Skeletal muscle tissue (tissue), 4 donors: ENCODE measurements around the gene SLAIN1. TPM values are rescaled to one million over a fixed set of nuclear protein-coding genes. Genes with fewer than 3 reads are reported as not detected.

Experiments
- H3K27ac ChIP-seq: one replicate; pipeline ENCODE4 v1.7.0; 2013; ENCODE audit warnings: mild to moderate bottlenecking, low read depth, low read length, inconsistent platforms
- H3K27me3 ChIP-seq, 3 donors: one replicate each; pipeline ENCODE4 v1.7.0; 2013; ENCODE audit warnings: low read length in 3 of 3; ENCODE audit not compliant: control insufficient read depth in 3 of 3, insufficient read depth in 3 of 3
- H3K36me3 ChIP-seq, 3 donors: one replicate each; pipeline ENCODE4 v1.7.0; 2013; ENCODE audit warnings: low read length in 3 of 3; ENCODE audit not compliant: control insufficient read depth in 3 of 3, insufficient read depth in 3 of 3
- H3K4me1 ChIP-seq, 3 donors: one replicate each; pipeline ENCODE4 v1.7.0; 2013; ENCODE audit warnings: low read length in 3 of 3, mild to moderate bottlenecking in 3 of 3; ENCODE audit not compliant: control insufficient read depth in 3 of 3, insufficient read depth in 3 of 3
- H3K4me3 ChIP-seq, 3 donors: one replicate each; pipeline ENCODE4 v1.7.0; 2013; ENCODE audit warnings: low read length in 3 of 3
- H3K9ac ChIP-seq, 3 donors: one replicate each; pipeline ENCODE4 v1.7.0; 2013; ENCODE audit warnings: low read length in 3 of 3, mild to moderate bottlenecking in 3 of 3, moderate library complexity in 2 of 3, low read depth in 1 of 3
- H3K9me3 ChIP-seq, 3 donors: one replicate each; pipeline ENCODE4 v1.7.0; 2013; ENCODE audit warnings: low read length in 3 of 3; ENCODE audit not compliant: control insufficient read depth in 3 of 3
- total RNA-seq: library from RNA; depleted of rRNA; stranded (reverse); fragments of >200 nt; gene quantifications from one replicate; pipeline ENCODE4 v1.2.3, GENCODE V29; 2014
- donor health status: Osteomylitis.

The SLAIN1 gene
- total RNA-seq, 1 donor from 2014 or later: 8.4 TPM

DNA sequence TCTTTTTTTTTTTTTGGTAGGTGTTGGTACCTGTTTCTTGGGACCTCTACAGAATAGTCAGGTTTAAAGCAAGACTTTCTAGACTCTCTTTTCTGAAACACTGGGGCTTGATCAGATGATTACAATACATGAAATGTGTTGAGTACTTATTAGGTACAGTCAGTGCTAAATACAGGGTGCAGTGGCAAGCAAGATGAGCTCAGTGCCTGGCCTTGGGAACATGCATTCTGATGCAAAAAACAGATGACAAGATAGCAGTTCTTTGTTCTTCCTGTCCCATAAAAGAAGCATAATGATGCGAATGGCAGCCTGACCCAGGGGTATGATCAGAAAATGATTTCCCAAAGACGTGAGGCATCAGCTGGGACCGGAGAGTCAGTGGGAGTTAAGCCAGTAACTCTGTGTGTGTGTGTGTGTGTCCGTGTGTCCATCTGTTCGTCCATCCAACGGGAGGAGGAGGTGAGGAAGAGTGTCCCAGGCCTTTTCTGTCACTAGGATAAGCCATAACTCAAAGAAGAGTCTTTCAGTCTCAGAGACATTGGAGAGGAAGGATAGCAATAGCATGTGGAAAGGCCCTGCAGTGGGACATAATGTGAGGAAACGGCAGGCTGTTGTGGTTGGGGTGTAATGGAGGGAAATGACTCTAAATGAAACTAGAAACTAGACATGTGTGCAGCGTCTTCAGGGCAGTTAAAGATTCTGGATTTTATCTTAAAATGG, 32.2 kb downstream of the SLAIN1 start:
- Histone ChIP-seq H3K9me3 (no peaks in the 10 kb centered on the region), H3K36me3 (peaks cover 0 to 4% (median 0%) of the 10 kb centered on the region in 3 donors), H3K27me3 (no peaks in the 10 kb centered on the region), H3K4me3 (no peak overlapping the region), H3K27ac (no peak overlapping the region), H3K9ac (no peak overlapping the region), H3K4me1 (peaks cover 0 to 4% (median 0%) of the 10 kb centered on the region in 3 donors)

DNA sequence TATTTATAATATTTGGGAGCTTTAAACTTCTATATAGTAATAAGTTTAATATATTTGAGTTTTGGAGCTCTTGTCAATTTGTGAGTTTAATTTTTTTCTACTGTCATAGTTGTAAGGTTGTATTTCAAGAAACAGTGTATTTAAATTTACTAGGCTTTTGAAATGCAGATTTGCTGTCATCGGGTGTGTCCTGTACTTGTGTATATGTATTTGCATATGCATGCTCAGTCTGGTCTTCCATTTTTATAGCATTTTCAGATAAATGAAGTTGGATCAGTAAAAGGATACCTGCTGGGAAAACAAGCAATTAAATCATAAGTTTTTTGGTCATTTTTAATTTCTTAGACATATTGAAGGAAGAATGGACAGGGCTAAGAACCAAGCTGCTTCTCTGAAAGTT, 33.1 kb downstream of the SLAIN1 start:
- Histone ChIP-seq H3K9me3 (no peaks in the 10 kb centered on the region), H3K27me3 (no peaks in the 10 kb centered on the region), H3K27ac (no peak overlapping the region), H3K4me1 (peaks cover 0 to 4% (median 0%) of the 10 kb centered on the region in 3 donors), H3K9ac (no peak overlapping the region), H3K36me3 (no peaks in the 10 kb centered on the region), H3K4me3 (no peak overlapping the region)

DNA sequence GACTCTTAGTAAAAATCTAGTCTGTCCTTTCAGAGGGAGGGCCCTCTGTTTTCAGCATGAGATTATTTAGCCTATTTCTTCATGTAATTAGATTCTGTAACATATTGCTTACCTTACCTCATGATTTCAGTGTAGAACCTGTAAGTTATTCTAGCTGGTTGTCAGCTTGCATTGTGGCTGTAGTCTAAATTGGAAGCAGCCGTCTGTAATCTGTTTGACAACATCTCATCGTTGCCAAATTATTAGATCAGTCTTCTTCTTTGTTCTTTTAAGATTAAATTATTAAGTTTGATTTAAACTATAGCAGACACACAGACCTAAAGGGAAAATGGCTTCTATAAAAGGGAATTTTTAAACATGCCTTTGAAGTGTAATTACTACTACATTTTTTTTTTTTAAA, 34.8 kb downstream of the SLAIN1 start:
- Histone ChIP-seq H3K9ac (no peak overlapping the region), H3K4me1 (peaks cover 0 to 4% (median 0%) of the 10 kb centered on the region in 3 donors), H3K27ac (no peak overlapping the region), H3K36me3 (no peaks in the 10 kb centered on the region), H3K27me3 (no peaks in the 10 kb centered on the region), H3K4me3 (no peak overlapping the region), H3K9me3 (no peaks in the 10 kb centered on the region)

DNA sequence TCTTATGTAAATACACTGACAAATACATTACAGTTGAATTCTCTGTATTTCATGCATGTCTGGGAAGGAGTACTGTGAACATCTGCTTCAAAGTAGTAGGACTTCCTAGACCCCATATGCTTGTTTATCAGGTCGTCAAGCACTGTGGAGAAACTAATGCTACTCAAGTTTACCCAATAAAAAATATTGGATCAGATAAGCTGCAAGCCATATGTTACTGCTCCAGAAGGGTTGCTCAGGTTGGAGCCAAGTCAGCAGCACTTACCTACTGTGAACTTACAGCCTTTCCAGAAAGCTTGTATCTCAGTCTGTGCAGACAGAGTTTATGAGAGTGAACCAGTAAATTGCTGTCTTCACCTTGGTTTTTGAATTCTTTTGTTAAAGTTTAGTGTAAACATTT, 36.2 kb downstream of the SLAIN1 start:
- Histone ChIP-seq H3K27ac (no peak overlapping the region), H3K9ac (no peak overlapping the region), H3K4me3 (no peak overlapping the region), H3K27me3 (no peaks in the 10 kb centered on the region), H3K36me3 (no peaks in the 10 kb centered on the region), H3K9me3 (no peaks in the 10 kb centered on the region), H3K4me1 (peaks cover 0 to 2% (median 0%) of the 10 kb centered on the region in 3 donors)

DNA sequence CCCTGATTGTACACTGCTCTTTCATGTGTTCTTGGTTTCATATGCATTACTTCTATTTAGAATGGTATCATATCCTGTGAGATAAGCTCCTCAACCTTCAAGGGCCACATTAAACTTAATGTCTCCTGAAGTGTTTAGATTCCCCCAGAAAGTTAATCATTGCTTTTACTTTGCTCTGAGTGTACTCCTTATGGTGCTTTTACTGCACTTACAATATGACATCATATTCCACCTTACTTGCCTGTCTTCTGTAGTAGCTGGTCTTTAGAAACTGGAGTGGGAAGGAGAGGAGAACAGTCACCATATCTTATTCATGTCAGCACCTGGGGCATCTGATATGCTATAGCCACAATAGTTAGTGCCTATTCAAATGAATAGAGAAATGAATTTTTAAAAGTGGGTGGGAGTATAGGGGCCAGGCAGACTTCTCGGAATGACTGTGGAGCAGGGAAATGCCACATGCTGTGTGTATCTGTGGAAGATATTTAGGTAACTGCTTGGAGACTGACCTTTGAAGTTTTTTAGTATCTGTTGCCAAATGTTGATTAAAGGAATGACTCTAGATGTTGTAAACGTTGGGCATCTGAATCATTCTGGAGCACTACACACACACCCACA, 40.2 kb downstream of the SLAIN1 start:
- H3K4me3 ChIP-seq: no peak overlapping the region

DNA sequence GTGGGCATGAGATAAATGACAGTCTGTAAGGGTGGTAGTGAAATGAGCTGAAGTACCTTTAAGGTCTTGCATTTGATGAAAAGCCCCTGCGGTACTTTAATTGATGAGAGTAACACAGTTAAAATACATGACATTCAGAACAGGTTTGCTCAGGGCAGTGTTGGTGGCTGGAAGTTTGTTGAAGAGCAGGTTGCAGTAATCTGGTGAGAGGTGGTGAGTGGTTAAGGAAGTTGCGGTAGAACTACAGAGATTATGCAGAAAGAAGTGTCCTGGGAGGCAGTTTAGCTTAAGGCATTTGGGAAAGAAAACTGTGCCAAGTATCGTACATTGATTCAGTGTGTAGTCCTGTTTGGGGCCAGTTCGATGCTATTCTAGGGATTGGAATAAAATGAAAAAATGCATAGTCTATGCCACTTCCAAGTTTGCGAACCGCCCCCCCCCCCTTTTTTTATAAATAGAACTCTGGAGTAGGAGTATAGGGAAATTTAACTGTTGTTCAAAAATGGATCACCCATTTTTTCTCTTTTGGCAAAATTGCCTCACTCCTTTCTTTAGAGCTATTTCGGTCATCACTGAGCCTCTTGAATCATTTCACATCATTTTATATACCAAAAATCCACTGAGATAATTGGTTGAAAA, 42.7 kb downstream of the SLAIN1 start:
- H3K9ac ChIP-seq: no peak overlapping the region
- no peaks in the 10 kb centered on the region for H3K9me3 ChIP-seq
- peaks cover 0 to 8% (median 0%) of the 10 kb centered on the region in 3 donors for H3K4me1 ChIP-seq
- H3K4me3 ChIP-seq: no peak overlapping the region
- H3K36me3 ChIP-seq: peaks cover 0 to 4% (median 0%) of the 10 kb centered on the region in 3 donors
- no peak overlapping the region for H3K27ac ChIP-seq
- no peaks in the 10 kb centered on the region for H3K27me3 ChIP-seq

More for the DNA sequence above, 40.2 kb downstream of the SLAIN1 start:
- no peak overlapping the region for H3K27ac ChIP-seq
- H3K36me3 ChIP-seq: no peaks in the 10 kb centered on the region
- H3K4me1 ChIP-seq: peaks cover 0 to 8% (median 0%) of the 10 kb centered on the region in 3 donors
- H3K9me3 ChIP-seq: no peaks in the 10 kb centered on the region
- H3K9ac ChIP-seq: no peak overlapping the region
- no peaks in the 10 kb centered on the region for H3K27me3 ChIP-seq

DNA sequence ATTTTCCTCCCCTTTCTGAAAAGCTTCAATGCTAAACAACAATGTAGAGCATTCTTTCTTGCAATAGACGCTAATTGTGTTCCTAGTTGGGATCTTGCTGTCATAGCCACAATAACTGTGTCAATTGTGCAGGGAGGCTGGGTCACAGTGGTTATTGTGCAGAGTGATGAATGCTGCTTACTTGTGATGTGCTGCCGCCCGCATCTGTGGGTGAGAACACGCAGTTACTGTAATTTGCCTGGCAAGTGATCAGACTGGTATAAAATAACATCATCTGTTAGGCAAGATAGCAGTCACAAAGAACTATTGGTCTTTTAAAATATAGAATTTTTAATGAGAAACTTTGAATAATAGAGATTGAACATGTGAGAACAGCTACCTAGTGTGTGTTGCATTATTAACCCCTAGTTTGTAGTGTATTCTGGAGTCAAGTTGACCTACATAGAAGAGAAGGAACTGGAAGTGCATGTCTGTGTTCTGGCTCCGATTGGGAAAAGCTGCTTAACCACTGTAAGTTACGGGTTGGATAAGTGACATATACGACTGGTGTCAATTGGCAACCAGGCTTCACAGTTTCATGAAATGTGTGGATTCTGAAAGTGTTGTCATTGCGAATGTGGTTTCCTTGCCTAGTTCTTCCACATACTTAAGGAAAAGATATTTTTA, 43.6 kb downstream of the SLAIN1 start:
- peaks cover 0 to 8% (median 0%) of the 10 kb centered on the region in 3 donors for H3K4me1 ChIP-seq
- no peak overlapping the region for H3K9ac ChIP-seq
- no peaks in the 10 kb centered on the region for H3K27me3 ChIP-seq
- no peak overlapping the region for H3K27ac ChIP-seq
- no peaks in the 10 kb centered on the region for H3K9me3 ChIP-seq
- no peak overlapping the region for H3K4me3 ChIP-seq
- peaks cover 0 to 4% (median 0%) of the 10 kb centered on the region in 3 donors for H3K36me3 ChIP-seq

DNA sequence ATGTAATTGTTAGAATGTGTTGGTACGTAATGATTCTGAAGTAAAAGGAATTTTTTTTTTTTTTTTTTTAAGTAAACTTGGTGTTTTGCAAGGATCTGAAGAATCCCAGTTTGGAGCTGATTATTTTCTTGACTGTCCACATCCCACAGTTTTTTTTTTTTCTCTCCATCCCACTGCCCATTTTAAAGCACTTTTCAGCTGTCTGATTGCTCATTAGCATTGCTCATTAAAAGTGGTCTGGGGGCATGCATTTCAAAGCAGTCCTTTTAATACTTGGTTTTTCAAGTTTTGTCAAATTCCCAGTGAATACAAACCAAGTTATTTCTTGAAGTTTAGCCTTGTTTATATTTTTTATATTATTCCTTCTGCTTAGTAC, 44.1 kb downstream of the SLAIN1 start:
- Histone ChIP-seq H3K4me1 (peaks cover 0 to 8% (median 0%) of the 10 kb centered on the region in 3 donors), H3K27me3 (no peaks in the 10 kb centered on the region), H3K9ac (no peak overlapping the region), H3K27ac (no peak overlapping the region), H3K9me3 (no peaks in the 10 kb centered on the region), H3K4me3 (no peak overlapping the region), H3K36me3 (peaks cover 0 to 4% (median 0%) of the 10 kb centered on the region in 3 donors)

DNA sequence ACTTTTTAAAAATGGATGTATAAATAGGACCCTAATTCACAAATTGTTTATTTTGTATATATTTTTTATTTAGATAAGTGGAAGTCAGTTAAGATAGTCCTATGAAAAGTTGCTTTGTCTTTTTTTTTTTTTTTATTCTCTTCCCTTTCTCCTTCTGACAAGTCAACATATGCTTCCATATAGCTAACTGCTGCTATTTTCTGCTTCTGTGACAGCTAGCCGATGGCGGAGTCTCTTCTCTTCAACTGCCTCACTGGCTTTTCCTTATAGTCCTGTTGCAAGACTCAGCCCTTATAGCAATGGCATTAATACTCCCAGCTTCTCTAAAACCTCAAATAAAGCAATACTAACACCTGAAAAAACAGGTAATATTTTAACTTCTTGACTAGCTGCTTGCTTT, 45.3 kb downstream of the SLAIN1 start:
- H3K4me3 ChIP-seq: no peak overlapping the region
- H3K36me3 ChIP-seq: peaks cover 0 to 4% (median 0%) of the 10 kb centered on the region in 3 donors
- H3K9me3 ChIP-seq: no peaks in the 10 kb centered on the region
- no peak overlapping the region for H3K9ac ChIP-seq
- no peaks in the 10 kb centered on the region for H3K27me3 ChIP-seq
- H3K4me1 ChIP-seq: peaks cover 0 to 8% (median 0%) of the 10 kb centered on the region in 3 donors
- no peak overlapping the region for H3K27ac ChIP-seq
